Tibial artery (tissue), 4 donors: Measurements from ENCODE around the gene ATP1A4.
A peak's percentile ranks its signal among the peaks of the same experiment; 100 is the strongest.

Source experiments
- DNase-seq, 2 donors: peaks; one replicate each; pipeline ENCODE4 v3.0.0-alpha.2; 2019
- H3K27ac ChIP-seq, 2 donors: fragments of 200-600 bp; sonication (generic) in 1 of 2; 1 replicate in 1 of 2; 2 replicates in 1 of 2; pipeline ENCODE4 v1.5.1; 2018 to 2019; ENCODE audit warnings: mild to moderate bottlenecking in 1 of 2
- H3K27me3 ChIP-seq, 2 donors: fragments of 200-600 bp; sonication (generic) in 1 of 2; one replicate each; pipeline versions ENCODE4 v1.5.1 to v1.6.0; 2016 to 2019
- H3K36me3 ChIP-seq, 3 donors: fragments of 200-600 bp; sonication (generic) in 2 of 3; one replicate each; pipeline ENCODE4 v1.5.1; 2016 to 2019; ENCODE audit warnings: mild to moderate bottlenecking in 2 of 3
- H3K4me1 ChIP-seq, 4 donors: fragments of 200-600 bp; sonication (generic) in 2 of 4; 1 replicate in 3 of 4; 2 replicates in 1 of 4; pipeline ENCODE4 v1.5.1; 2016 to 2019
- H3K4me3 ChIP-seq, 2 donors: fragments of 200-600 bp; sonication (generic) in 1 of 2; 1 replicate in 1 of 2; 2 replicates in 1 of 2; pipeline ENCODE4 v1.5.1; 2018 to 2019; ENCODE audit warnings: mild to moderate bottlenecking in 2 of 2
- H3K9me3 ChIP-seq, 3 donors: fragments of 200-600 bp; sonication (generic) in 1 of 3; one replicate each; pipeline ENCODE4 v1.5.1; 2016 to 2019
- CTCF ChIP-seq, 2 experiments: fragments of 200-600 bp in 1 of 2; fragments of 450-650 bp in 1 of 2; IDR thresholded peaks; one replicate each; pipeline ENCODE4 v1.5.1; 2017 to 2019; ENCODE audit warnings: antibody characterized with exemption in 2 of 2, mild to moderate bottlenecking in 1 of 2, moderate library complexity in 1 of 2
- intact Hi-C: fragments of 100-400 bp; cut with DNase I; formaldehyde crosslinking; loops from one replicate; pipeline ENCODE4 v1.15.0; 2023; ENCODE audit warnings: low total_unique reads

Gene ATP1A4

GRCh38 chr1:160129046-160129445, 22.4 kb upstream of the ATP1A4 start:
- Histone ChIP-seq H3K27me3 (no peaks in the 10 kb centered on the region), H3K27ac (peak overlapping the region; percentile 74 to 93), H3K9me3 (no peaks in the 10 kb centered on the region), H3K4me1 (peaks cover 0 to 82% (median 39%) of the 10 kb centered on the region in 4 donors), H3K36me3 (peaks cover 60 to 72% (median 62%) of the 10 kb centered on the region in 3 donors), H3K4me3 (no peak overlapping the region)
- intact Hi-C loops, result no loop called here
- no peak for DNase-seq
- TF ChIP-seq CTCF (IDR thresholded peaks at IDR 0.05), result no peak

GRCh38 chr1:160129558-160129957, 21.8 kb upstream of the ATP1A4 start:
- Histone ChIP-seq H3K27ac (peak overlapping the region; percentile 74 to 93), H3K27me3 (no peaks in the 10 kb centered on the region), H3K4me1 (peaks cover 0 to 77% (median 34%) of the 10 kb centered on the region in 4 donors), H3K4me3 (no peak overlapping the region), H3K9me3 (no peaks in the 10 kb centered on the region), H3K36me3 (peaks cover 60 to 67% (median 61%) of the 10 kb centered on the region in 3 donors)
- intact Hi-C loops, result no loop called here
- TF ChIP-seq CTCF (IDR thresholded peaks at IDR 0.05), result no peak
- DNase-seq, result no peak

- no peak for DNase-seq
- H3K27ac ChIP-seq, result peak overlapping the region; percentile 74 to 93
- peaks cover 61 to 66% (median 64%) of the 10 kb centered on the region in 3 donors for H3K36me3 ChIP-seq
- TF ChIP-seq CTCF (IDR thresholded peaks at IDR 0.05), result no peak
- H3K4me3 ChIP-seq, result no peak overlapping the region
- intact Hi-C loops, result no loop called here
- H3K4me1 ChIP-seq, result peaks cover 0 to 73% (median 30%) of the 10 kb centered on the region in 4 donors
- H3K9me3 ChIP-seq, result no peaks in the 10 kb centered on the region
- H3K27me3 ChIP-seq, result no peaks in the 10 kb centered on the region
These were observed 21.4 kb upstream of the ATP1A4 start for GRCh38 chr1:160129966-160130365.

GRCh38 chr1:160130486-160130885, 20.9 kb upstream of the ATP1A4 start:
- no peak for TF ChIP-seq CTCF (IDR thresholded peaks at IDR 0.05)
- DNase-seq, result no peak
- Histone ChIP-seq H3K4me3 (no peak overlapping the region), H3K27me3 (no peaks in the 10 kb centered on the region), H3K4me1 (peaks cover 0 to 68% (median 27%) of the 10 kb centered on the region in 4 donors), H3K36me3 (peaks cover 66 to 69% (median 67%) of the 10 kb centered on the region in 3 donors), H3K27ac (peak overlapping the region; percentile 74 to 93), H3K9me3 (no peaks in the 10 kb centered on the region)
- intact Hi-C loops, result no loop called here

- H3K36me3 ChIP-seq, result peaks cover 65 to 69% (median 68%) of the 10 kb centered on the region in 3 donors
These were observed 20.5 kb upstream of the ATP1A4 start for GRCh38 chr1:160130939-160131338.

More at GRCh38 chr1:160130939-160131338, 20.5 kb upstream of the ATP1A4 start:
- H3K4me1 ChIP-seq, result peaks cover 0 to 64% (median 26%) of the 10 kb centered on the region in 4 donors
- no peaks in the 10 kb centered on the region for H3K9me3 ChIP-seq
- no peaks in the 10 kb centered on the region for H3K27me3 ChIP-seq
- no peak for DNase-seq
- peak overlapping the region; percentile 74 to 93 for H3K27ac ChIP-seq
- H3K4me3 ChIP-seq, result no peak overlapping the region
- TF ChIP-seq CTCF (IDR thresholded peaks at IDR 0.05), result no peak
- intact Hi-C loops, result no loop called here
